ENCODE measurements around the gene CABLES1. TPM values are rescaled to one million over a fixed set of nuclear protein-coding genes. Genes with fewer than 3 reads are reported as not detected.
A peak's percentile ranks its signal among the peaks of the same experiment; 100 is the strongest.

CABLES1 gene
- total RNA-seq, 1 experiment from 2014 or later: 9.6 TPM

- peak; percentile 81 for DNase-seq
- no peaks in the 10 kb centered on the region for H3K27me3 ChIP-seq (ENCODE audit: control insufficient read depth, insufficient read depth, low read length)
- H3K4me3 ChIP-seq (ENCODE audit: insufficient read depth, low read depth, low read length): no peak overlapping the region
Observed at GRCh38 chr18:23196119-23197007, 61.1 kb downstream of the CABLES1 start.

GRCh38 chr18:23198217-23198845 is 63.0 kb downstream of the CABLES1 start:
- no peak for DNase-seq
- H3K27me3 ChIP-seq (ENCODE audit: control insufficient read depth, insufficient read depth, low read length): no peaks in the 10 kb centered on the region
- H3K4me3 ChIP-seq (ENCODE audit: insufficient read depth, low read depth, low read length): no peak overlapping the region
- no peaks in the 10 kb centered on the region; the same call in none of the 2 replicates for H3K36me3 ChIP-seq (replicated peaks; ENCODE audit: control insufficient read depth, insufficient read depth, low read length)

More at GRCh38 chr18:23196119-23197007, 61.1 kb downstream of the CABLES1 start:
- H3K36me3 ChIP-seq (replicated peaks; ENCODE audit: control insufficient read depth, insufficient read depth, low read length): no peaks in the 10 kb centered on the region; the same call in none of the 2 replicates

GRCh38 chr18:23200756-23201155 is 65.5 kb downstream of the CABLES1 start:
- DNase-seq: no peak

DNA sequence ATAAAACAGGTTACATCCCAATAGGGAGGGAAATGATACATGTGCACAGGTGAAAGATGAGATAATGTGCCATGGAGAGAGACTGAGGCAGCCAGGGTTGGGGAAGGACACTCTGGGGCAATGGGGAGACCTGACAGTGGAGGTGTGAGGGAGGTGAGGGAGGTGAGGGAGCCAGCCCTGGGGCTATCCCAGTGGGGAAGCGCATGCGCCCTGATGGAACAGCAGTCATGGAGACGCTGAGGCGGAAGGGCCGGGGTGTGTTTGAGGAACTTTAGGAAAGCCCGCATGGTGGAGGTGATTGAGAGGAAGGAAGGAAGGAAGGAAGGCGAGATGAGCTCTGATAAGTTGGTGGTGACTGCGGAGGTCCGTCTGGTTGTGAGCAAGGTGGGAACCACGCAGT is 66.5 kb downstream of the CABLES1 start:
- no peak for DNase-seq
- no peaks in the 10 kb centered on the region for H3K27me3 ChIP-seq (ENCODE audit: control insufficient read depth, insufficient read depth, low read length)
- H3K4me3 ChIP-seq (ENCODE audit: insufficient read depth, low read depth, low read length): no peak overlapping the region
- H3K36me3 ChIP-seq (replicated peaks; ENCODE audit: control insufficient read depth, insufficient read depth, low read length): no peaks in the 10 kb centered on the region; the same call in none of the 2 replicates

More at GRCh38 chr18:23200756-23201155, 65.5 kb downstream of the CABLES1 start:
- H3K27me3 ChIP-seq (ENCODE audit: control insufficient read depth, insufficient read depth, low read length): no peaks in the 10 kb centered on the region
- no peak overlapping the region for H3K4me3 ChIP-seq (ENCODE audit: insufficient read depth, low read depth, low read length)
- H3K36me3 ChIP-seq (replicated peaks; ENCODE audit: control insufficient read depth, insufficient read depth, low read length): no peaks in the 10 kb centered on the region; the same call in none of the 2 replicates

DNA sequence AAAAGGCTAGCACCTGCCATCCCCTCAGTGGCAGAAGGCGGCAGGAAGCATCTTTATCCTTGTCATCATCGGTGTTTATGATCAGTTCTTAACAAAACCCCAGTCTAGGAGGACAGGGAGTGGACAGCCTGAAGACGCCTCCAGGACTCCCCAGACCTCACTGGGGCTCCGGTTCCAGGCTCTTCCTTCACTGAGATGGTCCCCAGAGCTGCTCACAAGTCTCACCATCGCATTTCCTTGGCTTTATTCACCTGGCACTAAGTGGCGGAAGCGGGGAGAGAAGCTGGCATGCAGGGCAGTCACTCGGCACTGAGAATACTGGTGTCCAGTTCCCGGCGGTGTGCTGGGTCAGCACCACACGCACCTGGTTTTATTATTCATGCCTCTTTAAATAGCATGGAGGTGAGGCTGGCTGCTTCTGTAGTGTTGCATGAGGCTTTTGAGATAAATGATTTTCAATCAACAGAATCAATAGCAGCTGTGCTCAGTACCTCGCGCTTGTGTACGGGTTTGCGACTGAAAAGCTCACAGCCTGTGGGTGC is 68.7 kb downstream of the CABLES1 start:
- H3K36me3 ChIP-seq (replicated peaks; ENCODE audit: control insufficient read depth, insufficient read depth, low read length): no peaks in the 10 kb centered on the region; the same call in 1 of the 2 replicates
- H3K27me3 ChIP-seq (ENCODE audit: control insufficient read depth, insufficient read depth, low read length): no peaks in the 10 kb centered on the region
- no peak for DNase-seq
- no peak overlapping the region for H3K4me3 ChIP-seq (ENCODE audit: insufficient read depth, low read depth, low read length)

- H3K27me3 ChIP-seq (ENCODE audit: control insufficient read depth, insufficient read depth, low read length): no peaks in the 10 kb centered on the region
- no peaks in the 10 kb centered on the region; the same call in 1 of the 2 replicates for H3K36me3 ChIP-seq (replicated peaks; ENCODE audit: control insufficient read depth, insufficient read depth, low read length)
- H3K4me3 ChIP-seq (ENCODE audit: insufficient read depth, low read depth, low read length): no peak overlapping the region
- DNase-seq: no peak
Observed at GRCh38 chr18:23204589-23205235, 69.4 kb downstream of the CABLES1 start.

- no peak for DNase-seq
- Histone ChIP-seq H3K27me3 (ENCODE audit: control insufficient read depth, insufficient read depth, low read length) (no peaks in the 10 kb centered on the region), H3K4me3 (ENCODE audit: insufficient read depth, low read depth, low read length) (no peak overlapping the region), H3K36me3 (replicated peaks; ENCODE audit: control insufficient read depth, insufficient read depth, low read length) (no peaks in the 10 kb centered on the region; the same call in 1 of the 2 replicates)
Observed at GRCh38 chr18:23205980-23206379, 70.7 kb downstream of the CABLES1 start.

DNA sequence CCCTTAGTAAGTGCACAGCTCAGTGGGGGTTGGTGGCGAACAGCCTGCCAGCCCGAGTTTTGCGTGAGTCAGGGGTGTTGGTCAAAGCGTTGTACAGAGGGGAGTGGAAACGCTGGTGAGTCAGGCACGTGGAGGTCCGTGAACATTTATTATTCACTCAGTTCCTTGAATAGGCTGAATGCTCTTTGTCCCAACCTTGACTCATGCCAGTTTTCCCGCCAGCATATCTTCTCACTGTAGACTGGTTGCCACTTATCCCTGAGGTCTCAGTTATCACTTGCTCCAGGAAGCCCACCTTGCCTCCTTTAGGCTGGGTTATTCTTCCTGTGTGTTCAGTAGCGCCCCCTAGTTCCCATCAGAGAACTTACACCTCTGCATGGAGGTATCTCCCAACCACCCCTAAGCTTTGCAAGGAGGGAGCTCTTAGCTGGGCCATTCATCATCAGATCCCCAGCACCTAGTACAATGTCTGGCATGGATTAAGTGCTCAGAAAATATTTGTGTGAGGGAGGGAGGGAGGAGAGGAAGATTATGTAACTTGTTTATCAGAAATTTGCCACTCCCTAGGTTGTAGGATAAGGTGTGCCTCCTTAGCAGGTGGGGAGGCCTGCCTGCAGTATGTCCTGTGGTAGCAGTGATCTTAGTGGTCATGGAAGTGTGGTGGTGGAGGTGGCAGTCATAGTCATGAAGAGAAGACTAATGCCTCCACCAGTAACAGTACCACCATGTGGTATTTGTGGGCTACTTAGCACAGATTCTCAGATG is 72.1 kb downstream of the CABLES1 start:
- Histone ChIP-seq H3K4me3 (ENCODE audit: insufficient read depth, low read depth, low read length) (no peak overlapping the region), H3K27me3 (ENCODE audit: control insufficient read depth, insufficient read depth, low read length) (no peaks in the 10 kb centered on the region), H3K36me3 (replicated peaks; ENCODE audit: control insufficient read depth, insufficient read depth, low read length) (no peaks in the 10 kb centered on the region; the same call in 1 of the 2 replicates)
- DNase-seq: peak; percentile 91

- no peak for DNase-seq
- Histone ChIP-seq H3K4me3 (ENCODE audit: insufficient read depth, low read depth, low read length) (no peak overlapping the region), H3K36me3 (replicated peaks; ENCODE audit: control insufficient read depth, insufficient read depth, low read length) (no peaks in the 10 kb centered on the region; the same call in 1 of the 2 replicates), H3K27me3 (ENCODE audit: control insufficient read depth, insufficient read depth, low read length) (no peaks in the 10 kb centered on the region)
Observed at GRCh38 chr18:23207994-23208393, 72.7 kb downstream of the CABLES1 start.

GRCh38 chr18:23208600-23208999 is 73.3 kb downstream of the CABLES1 start:
- H3K4me3 ChIP-seq (ENCODE audit: insufficient read depth, low read depth, low read length): no peak overlapping the region
- H3K27me3 ChIP-seq (ENCODE audit: control insufficient read depth, insufficient read depth, low read length): no peaks in the 10 kb centered on the region
- no peak for DNase-seq
- H3K36me3 ChIP-seq (replicated peaks; ENCODE audit: control insufficient read depth, insufficient read depth, low read length): no peaks in the 10 kb centered on the region; the same call in 1 of the 2 replicates

GRCh38 chr18:23209031-23209430 is 73.7 kb downstream of the CABLES1 start:
- no peaks in the 10 kb centered on the region; the same call in 1 of the 2 replicates for H3K36me3 ChIP-seq (replicated peaks; ENCODE audit: control insufficient read depth, insufficient read depth, low read length)
- no peak for DNase-seq
- H3K27me3 ChIP-seq (ENCODE audit: control insufficient read depth, insufficient read depth, low read length): no peaks in the 10 kb centered on the region
- no peak overlapping the region for H3K4me3 ChIP-seq (ENCODE audit: insufficient read depth, low read depth, low read length)

DNA sequence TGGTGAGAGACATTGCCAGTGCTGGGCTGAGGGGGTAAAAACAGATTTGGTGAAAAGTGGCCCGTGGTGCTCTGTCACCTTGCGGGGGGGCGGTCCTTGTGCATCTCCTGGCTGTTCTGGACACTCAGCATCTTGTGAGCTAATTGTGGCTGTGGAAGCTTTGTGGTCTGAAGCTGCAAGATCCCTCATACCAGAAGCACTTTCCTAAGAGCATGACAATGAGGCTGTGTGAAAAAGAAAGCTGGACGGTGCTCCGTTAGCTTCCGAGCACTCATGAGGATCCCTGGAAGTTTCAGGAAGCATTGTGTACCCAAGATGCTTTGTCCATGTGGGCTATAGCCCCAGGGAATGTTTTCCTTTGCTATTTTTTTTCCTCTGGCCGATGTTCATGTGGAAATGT is 74.5 kb downstream of the CABLES1 start:
- no peak for DNase-seq
- Histone ChIP-seq H3K4me3 (ENCODE audit: insufficient read depth, low read depth, low read length) (no peak overlapping the region), H3K27me3 (ENCODE audit: control insufficient read depth, insufficient read depth, low read length) (no peaks in the 10 kb centered on the region), H3K36me3 (replicated peaks; ENCODE audit: control insufficient read depth, insufficient read depth, low read length) (peaks cover 2% of the 10 kb centered on the region; the same call in 1 of the 2 replicates)

DNA sequence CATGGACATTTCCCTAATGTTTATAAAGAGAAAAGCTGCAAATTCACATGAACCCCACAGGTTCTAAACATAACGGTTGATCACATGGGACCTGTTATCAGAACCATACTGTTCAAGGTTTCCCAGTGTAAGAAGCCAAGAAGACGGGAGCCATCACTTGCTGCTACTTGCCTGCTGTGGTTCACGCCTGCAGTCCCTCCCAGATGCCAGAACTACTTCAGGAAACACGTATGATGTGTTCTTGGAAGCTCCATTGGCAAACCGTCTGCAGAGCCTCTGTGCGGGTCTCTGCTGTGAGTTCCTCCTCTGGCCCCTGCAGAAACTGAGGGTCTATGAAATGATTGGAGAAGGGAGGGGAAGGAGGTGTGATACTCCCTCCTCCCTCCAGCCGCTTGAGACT is 75.2 kb downstream of the CABLES1 start:
- Histone ChIP-seq H3K27me3 (ENCODE audit: control insufficient read depth, insufficient read depth, low read length) (no peaks in the 10 kb centered on the region), H3K4me3 (ENCODE audit: insufficient read depth, low read depth, low read length) (no peak overlapping the region), H3K36me3 (replicated peaks; ENCODE audit: control insufficient read depth, insufficient read depth, low read length) (peaks cover 4% of the 10 kb centered on the region)
- no peak for DNase-seq

DNA sequence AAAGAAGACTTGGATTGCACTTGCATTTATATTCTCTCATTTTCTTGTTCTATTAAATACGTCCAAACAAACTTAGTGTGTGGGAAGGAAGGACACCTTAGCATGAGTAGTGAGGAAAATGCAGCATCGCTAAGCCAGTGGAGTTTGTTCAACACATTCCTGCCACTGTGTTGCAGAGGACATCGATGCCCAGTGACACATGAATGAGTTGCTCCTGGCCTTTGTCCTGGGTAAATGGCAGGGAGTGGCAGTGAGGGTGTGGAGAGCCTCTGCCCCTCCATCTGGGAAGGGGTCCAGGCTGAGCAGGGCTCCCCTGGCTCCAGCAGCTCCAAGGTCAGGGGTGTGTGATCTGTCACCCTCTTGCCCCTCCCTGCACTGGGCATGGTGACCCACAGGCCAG is 75.9 kb downstream of the CABLES1 start:
- DNase-seq: no peak
- H3K27me3 ChIP-seq (ENCODE audit: control insufficient read depth, insufficient read depth, low read length): no peaks in the 10 kb centered on the region
- H3K4me3 ChIP-seq (ENCODE audit: insufficient read depth, low read depth, low read length): no peak overlapping the region
- H3K36me3 ChIP-seq (replicated peaks; ENCODE audit: control insufficient read depth, insufficient read depth, low read length): peaks cover 4% of the 10 kb centered on the region

All from H7 (cell line).